DND-41 (cell line): ENCODE results near the gene BFSP1.

Experiments used
- ATAC-seq: fragments of 200-7000 bp; cut with Tn5 transposase; 3 replicates; pipeline ENCODE4 v1.9.1; 2021; ENCODE audit warnings: low read depth; ENCODE audit not compliant: insufficient read depth
- DNase-seq: peaks from one replicate; pipeline ENCODE4 v3.0.0-alpha.2; 2020
- H2AFZ ChIP-seq: 2 replicates; pipeline ENCODE4 v1.6.0; 2012; ENCODE audit warnings: low read depth, low read length
- H3K27ac ChIP-seq: 2 replicates; pipeline ENCODE4 v1.5.1; 2012; ENCODE audit warnings: low read length, inconsistent platforms
- H3K27me3 ChIP-seq: fragments of 200-600 bp; sonication (generic); 2 replicates; pipeline ENCODE4 v1.6.0; 2012; ENCODE audit warnings: low read length, mild to moderate bottlenecking, inconsistent platforms; ENCODE audit not compliant: insufficient read depth, poor library complexity
- H3K36me3 ChIP-seq: 2 replicates; pipeline ENCODE4 v1.5.1; 2012; ENCODE audit warnings: low read length, inconsistent platforms; ENCODE audit not compliant: insufficient read depth
- H3K4me1 ChIP-seq: 2 replicates; pipeline ENCODE4 v1.5.1; 2012; ENCODE audit warnings: mild to moderate bottlenecking, low read length; ENCODE audit not compliant: insufficient read depth
- H3K4me2 ChIP-seq: 2 replicates; pipeline ENCODE4 v1.6.0; 2012; ENCODE audit warnings: mild to moderate bottlenecking, moderate library complexity, low read length, inconsistent platforms; ENCODE audit not compliant: insufficient read depth
- H3K4me3 ChIP-seq, 2 experiments: fragments of 200-600 bp in 1 of 2; shearing (Covaris generic) in 1 of 2; 2 replicates each; pipeline ENCODE4 v1.5.1; 2012 to 2016; ENCODE audit warnings: inconsistent platforms in 2 of 2, low read length in 2 of 2, mild to moderate bottlenecking in 2 of 2, low read depth in 1 of 2, moderate library complexity in 1 of 2
- H3K79me2 ChIP-seq: 2 replicates; pipeline ENCODE4 v1.6.0; 2012; ENCODE audit warnings: low read length, inconsistent platforms; ENCODE audit not compliant: insufficient read depth
- H3K9ac ChIP-seq: 2 replicates; pipeline ENCODE4 v1.6.0; 2012; ENCODE audit warnings: low read depth, mild to moderate bottlenecking, inconsistent platforms, low read length, moderate library complexity
- H3K9me3 ChIP-seq: 2 replicates; pipeline ENCODE4 v1.5.1; 2012; ENCODE audit warnings: low read length, moderate library complexity, mild to moderate bottlenecking, inconsistent platforms; ENCODE audit not compliant: insufficient read depth, severe bottlenecking
- H4K20me1 ChIP-seq: 2 replicates; pipeline ENCODE4 v1.6.0; 2012; ENCODE audit warnings: low read length; ENCODE audit not compliant: insufficient read depth
- EZH2 ChIP-seq: IDR thresholded peaks from 3 replicates; pipeline ENCODE4 v1.6.1; 2012; ENCODE audit warnings: borderline replicate concordance, low read depth, mild to moderate bottlenecking, moderate library complexity, low read length, inconsistent platforms; ENCODE audit not compliant: severe bottlenecking
- TF ChIP-seq, protein P1 (sequence below): IDR thresholded peaks from 2 replicates; pipeline ENCODE4 v1.5.1; 2012; ENCODE audit warnings: borderline replicate concordance, low read length, moderate library complexity, mild to moderate bottlenecking; ENCODE audit not compliant: poor library complexity, severe bottlenecking; ENCODE audit errors: extremely low read depth

Gene BFSP1

GRCh38 chr20:17538517-17539170 is 7.5 kb upstream of the BFSP1 start:
- H3K9me3 ChIP-seq: no peaks in the 10 kb centered on the region
- H3K27me3 ChIP-seq: peaks cover 15% of the 10 kb centered on the region
- no peak overlapping the region for H3K4me3 ChIP-seq
- no peak overlapping the region for H3K27ac ChIP-seq
- H3K4me1 ChIP-seq: no peaks in the 10 kb centered on the region
- no peaks in the 10 kb centered on the region for H3K36me3 ChIP-seq
- H3K9ac ChIP-seq: no peak overlapping the region
- no peaks in the 10 kb centered on the region for H4K20me1 ChIP-seq
- no peak for DNase-seq
- no peak for TF ChIP-seq EZH2
- TF ChIP-seq, protein P1, sequence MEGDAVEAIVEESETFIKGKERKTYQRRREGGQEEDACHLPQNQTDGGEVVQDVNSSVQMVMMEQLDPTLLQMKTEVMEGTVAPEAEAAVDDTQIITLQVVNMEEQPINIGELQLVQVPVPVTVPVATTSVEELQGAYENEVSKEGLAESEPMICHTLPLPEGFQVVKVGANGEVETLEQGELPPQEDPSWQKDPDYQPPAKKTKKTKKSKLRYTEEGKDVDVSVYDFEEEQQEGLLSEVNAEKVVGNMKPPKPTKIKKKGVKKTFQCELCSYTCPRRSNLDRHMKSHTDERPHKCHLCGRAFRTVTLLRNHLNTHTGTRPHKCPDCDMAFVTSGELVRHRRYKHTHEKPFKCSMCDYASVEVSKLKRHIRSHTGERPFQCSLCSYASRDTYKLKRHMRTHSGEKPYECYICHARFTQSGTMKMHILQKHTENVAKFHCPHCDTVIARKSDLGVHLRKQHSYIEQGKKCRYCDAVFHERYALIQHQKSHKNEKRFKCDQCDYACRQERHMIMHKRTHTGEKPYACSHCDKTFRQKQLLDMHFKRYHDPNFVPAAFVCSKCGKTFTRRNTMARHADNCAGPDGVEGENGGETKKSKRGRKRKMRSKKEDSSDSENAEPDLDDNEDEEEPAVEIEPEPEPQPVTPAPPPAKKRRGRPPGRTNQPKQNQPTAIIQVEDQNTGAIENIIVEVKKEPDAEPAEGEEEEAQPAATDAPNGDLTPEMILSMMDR: no peak
- no peak overlapping the region for H2AFZ ChIP-seq
- H3K4me2 ChIP-seq: no peak overlapping the region
- no peaks in the 10 kb centered on the region for H3K79me2 ChIP-seq
- ATAC-seq: no peak

DNA sequence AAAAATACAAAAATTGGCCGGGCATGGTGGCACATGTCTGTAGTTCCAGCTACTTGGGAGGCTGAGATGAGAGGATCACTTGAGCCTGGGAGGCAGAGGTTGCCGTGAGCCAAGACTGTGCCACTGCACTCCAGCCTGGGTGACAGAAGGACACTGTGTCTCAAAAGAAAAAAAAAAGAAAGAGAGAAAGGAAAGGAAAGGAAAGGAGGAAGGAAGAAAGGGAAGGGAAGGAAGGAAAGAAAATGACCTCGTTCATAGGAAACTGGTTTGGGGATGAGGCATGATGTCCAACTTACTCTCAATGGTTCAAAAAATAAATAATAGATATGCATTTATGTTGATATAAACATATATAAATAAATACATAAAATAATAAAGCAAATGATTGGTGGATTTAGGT is 6.8 kb upstream of the BFSP1 start:
- Histone ChIP-seq H3K4me2 (no peak overlapping the region), H3K9me3 (no peaks in the 10 kb centered on the region), H3K4me1 (no peaks in the 10 kb centered on the region), H3K9ac (no peak overlapping the region), H3K36me3 (no peaks in the 10 kb centered on the region), H4K20me1 (no peaks in the 10 kb centered on the region), H3K4me3 (no peak overlapping the region), H3K27me3 (peaks cover 15% of the 10 kb centered on the region), H3K79me2 (no peaks in the 10 kb centered on the region), H2AFZ (no peak overlapping the region), H3K27ac (no peak overlapping the region)
- ATAC-seq: no peak
- no peak for DNase-seq
- TF ChIP-seq EZH2: no peak
- TF ChIP-seq, protein P1: no peak

GRCh38 chr20:17536944-17537444 is 5.8 kb upstream of the BFSP1 start:
- H3K27me3 ChIP-seq: peaks cover 14% of the 10 kb centered on the region
- H3K4me2 ChIP-seq: no peak overlapping the region
- H3K4me1 ChIP-seq: no peaks in the 10 kb centered on the region
- no peaks in the 10 kb centered on the region for H3K36me3 ChIP-seq
- no peak overlapping the region for H3K9ac ChIP-seq
- ATAC-seq (peak; percentile 98), DNase-seq (peak; percentile 65)
- TF ChIP-seq EZH2: no peak
- TF ChIP-seq, protein P1: peak; percentile 87
- no peak overlapping the region for H3K4me3 ChIP-seq
- no peaks in the 10 kb centered on the region for H3K9me3 ChIP-seq
- no peaks in the 10 kb centered on the region for H4K20me1 ChIP-seq
- H2AFZ ChIP-seq: no peak overlapping the region
- H3K79me2 ChIP-seq: no peaks in the 10 kb centered on the region
- H3K27ac ChIP-seq: no peak overlapping the region

DNA sequence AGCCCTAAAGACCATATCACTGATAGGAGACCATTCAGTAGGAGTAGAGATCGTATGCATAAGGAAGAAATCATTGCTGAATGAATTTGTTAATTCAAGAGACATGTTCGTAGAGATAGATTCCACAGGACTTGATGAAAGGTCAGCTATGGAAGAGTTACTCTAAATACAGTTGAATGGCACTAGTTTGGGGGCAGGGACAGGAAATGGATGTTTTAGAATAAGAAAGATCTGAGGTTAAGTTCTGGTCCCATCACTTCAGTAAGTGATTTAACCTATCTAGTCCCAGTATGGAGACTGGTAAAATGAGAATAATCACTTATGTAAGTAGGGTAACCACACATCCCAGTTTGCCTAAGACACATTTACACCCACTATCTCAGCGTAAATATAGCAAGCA is 2.9 kb upstream of the BFSP1 start:
- TF ChIP-seq, protein P1: no peak
- Histone ChIP-seq H3K9me3 (no peaks in the 10 kb centered on the region), H3K4me2 (no peak overlapping the region), H2AFZ (no peak overlapping the region), H3K27ac (no peak overlapping the region), H3K79me2 (no peaks in the 10 kb centered on the region), H3K4me3 (no peak overlapping the region), H4K20me1 (no peaks in the 10 kb centered on the region), H3K27me3 (peaks cover 5% of the 10 kb centered on the region), H3K4me1 (no peaks in the 10 kb centered on the region), H3K36me3 (no peaks in the 10 kb centered on the region), H3K9ac (no peak overlapping the region)
- ATAC-seq (no peak), DNase-seq (no peak)
